Heart left ventricle (tissue), 13 donors: ENCODE measurements around the gene SCN3B.

Source experiments
- CTCF ChIP-seq, 12 donors: fragments of 200-600 bp; sonication (generic) in 4 of 12; IDR thresholded peaks; one replicate each; pipeline versions ENCODE4 v1.5.0 to v1.8.0; 2018 to 2022; ENCODE audit warnings: antibody characterized with exemption in 12 of 12, mild to moderate bottlenecking in 5 of 12
- POLR2A ChIP-seq, 2 donors: fragments of 450-650 bp; IDR thresholded peaks; one replicate each; pipeline ENCODE4 v1.6.1; 2017; ENCODE audit warnings: antibody characterized with exemption in 2 of 2, mild to moderate bottlenecking in 2 of 2, moderate library complexity in 2 of 2
- donor health status: ischemic (EF 13 %, LVEDD 7.1; RV severe dilation, severe dysfunction).
- donor health status: DM: no; HTN: yes; CAD: no.
- donor health status: DM: no; HTN: no; CAD: no.
- donor health status: ischemic (EF 25% LVEDD 6.9; RV normal size, moderate dysfunction).
- donor health status: ischemic (EF 25% LVEDD 5.7; RV mildly dilated, moderate dysfunction).
- donor health status: ischemic (EF 35%, LVEDD 5.7; RV mildly dilated, moderate dysfunction).
- donor health status: nonischemic (EF 11% LVEDD 7.7; RV severe dilation, severe dysfunction).
- donor health status: DM: yes; HTN: yes; CAD: no.
- donor health status: PGD.
- donor health status: ischemic (EF 29% LVEDD 5.4; RV normal size, mild dysfunction).
- donor health status: nonischemic (EF 23%, LVEDD 6.1; RV moderate dilation, normal function).

- TF ChIP-seq POLR2A (IDR thresholded peaks at IDR 0.05) (no peak), CTCF (IDR thresholded peaks at IDR 0.05) (no peak)
Observed at GRCh38 chr11:123670081-123670480, 15.7 kb upstream of the SCN3B start.
